ENCODE measurements around the gene CTDP1. TPM values are rescaled to one million over a fixed set of nuclear protein-coding genes. Genes with fewer than 3 reads are reported as not detected.

Gene CTDP1
- total and polyA plus RNA-seq, 2 experiments from 2014 or later = 20.4 to 20.6 TPM

DNA sequence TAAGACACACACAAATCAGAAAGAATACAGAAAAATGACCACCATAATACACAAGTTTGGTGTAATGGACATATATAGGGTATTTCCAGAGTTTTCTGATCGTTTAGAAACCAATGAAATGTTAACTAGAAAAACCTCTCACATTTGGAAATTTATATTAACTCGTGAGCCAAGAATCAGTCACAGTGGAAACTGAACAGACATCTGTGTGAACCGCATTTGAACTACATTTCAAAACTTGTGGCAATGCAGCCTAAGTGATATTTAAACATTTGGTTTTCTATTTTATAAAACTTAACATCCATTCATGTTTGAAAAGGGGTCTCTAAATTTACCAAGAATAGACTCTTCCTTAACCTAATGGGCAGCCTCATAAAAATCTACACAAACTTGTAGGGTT is 89.1 kb downstream of the CTDP1 start:
- H3K79me2 ChIP-seq = no peaks in the 10 kb centered on the region
- no peak overlapping the region for H2AFZ ChIP-seq
- H3K36me3 ChIP-seq (replicated peaks; ENCODE audit: insufficient read depth, low read depth) = no peaks in the 10 kb centered on the region
- no peak overlapping the region for H3K27ac ChIP-seq
- 69% methylated on average over 3 of the region's 3 CpGs for WGBS (ENCODE audit: low lambda C conversion rate, missing lambda C conversion rate)
- H3K4me2 ChIP-seq = no peak overlapping the region
- H3K9me2 ChIP-seq (replicated peaks; ENCODE audit: insufficient read depth) = no peaks in the 10 kb centered on the region
- no peak overlapping the region for H3K4me3 ChIP-seq
- no peaks in the 10 kb centered on the region for H3K9me3 ChIP-seq (ENCODE audit: low read depth)
- H4K20me1 ChIP-seq (ENCODE audit: insufficient read depth, poor library complexity, severe bottlenecking) = no peaks in the 10 kb centered on the region
- TF ChIP-seq, protein P1, sequence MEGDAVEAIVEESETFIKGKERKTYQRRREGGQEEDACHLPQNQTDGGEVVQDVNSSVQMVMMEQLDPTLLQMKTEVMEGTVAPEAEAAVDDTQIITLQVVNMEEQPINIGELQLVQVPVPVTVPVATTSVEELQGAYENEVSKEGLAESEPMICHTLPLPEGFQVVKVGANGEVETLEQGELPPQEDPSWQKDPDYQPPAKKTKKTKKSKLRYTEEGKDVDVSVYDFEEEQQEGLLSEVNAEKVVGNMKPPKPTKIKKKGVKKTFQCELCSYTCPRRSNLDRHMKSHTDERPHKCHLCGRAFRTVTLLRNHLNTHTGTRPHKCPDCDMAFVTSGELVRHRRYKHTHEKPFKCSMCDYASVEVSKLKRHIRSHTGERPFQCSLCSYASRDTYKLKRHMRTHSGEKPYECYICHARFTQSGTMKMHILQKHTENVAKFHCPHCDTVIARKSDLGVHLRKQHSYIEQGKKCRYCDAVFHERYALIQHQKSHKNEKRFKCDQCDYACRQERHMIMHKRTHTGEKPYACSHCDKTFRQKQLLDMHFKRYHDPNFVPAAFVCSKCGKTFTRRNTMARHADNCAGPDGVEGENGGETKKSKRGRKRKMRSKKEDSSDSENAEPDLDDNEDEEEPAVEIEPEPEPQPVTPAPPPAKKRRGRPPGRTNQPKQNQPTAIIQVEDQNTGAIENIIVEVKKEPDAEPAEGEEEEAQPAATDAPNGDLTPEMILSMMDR (IDR thresholded peaks at IDR 0.05; ENCODE audit: poor library complexity) = no peak
- no peak for TF ChIP-seq EZH2phosphoT487 (IDR thresholded peaks at IDR 0.05; ENCODE audit: low read depth, severe bottlenecking, unreplicated experiment)
- no peak for TF ChIP-seq EZH2 (IDR thresholded peaks at IDR 0.05; ENCODE audit: borderline replicate concordance)
- no peaks in the 10 kb centered on the region for H3K27me3 ChIP-seq
- DNase-seq (ENCODE audit: low spot score) = no peak
- no peaks in the 10 kb centered on the region for H3K4me1 ChIP-seq (ENCODE audit: insufficient read depth)

GRCh38 chr18:79769698-79770500 is 90.3 kb downstream of the CTDP1 start:
- Histone ChIP-seq H3K36me3 (replicated peaks; ENCODE audit: insufficient read depth, low read depth) (no peaks in the 10 kb centered on the region), H3K4me2 (no peak overlapping the region), H2AFZ (no peak overlapping the region), H3K4me3 (no peak overlapping the region), H4K20me1 (ENCODE audit: insufficient read depth, poor library complexity, severe bottlenecking) (no peaks in the 10 kb centered on the region), H3K27ac (no peak overlapping the region), H3K9me2 (replicated peaks; ENCODE audit: insufficient read depth) (no peaks in the 10 kb centered on the region), H3K4me1 (ENCODE audit: insufficient read depth) (no peaks in the 10 kb centered on the region), H3K27me3 (no peaks in the 10 kb centered on the region), H3K79me2 (no peaks in the 10 kb centered on the region), H3K9me3 (ENCODE audit: low read depth) (no peaks in the 10 kb centered on the region)
- WGBS (ENCODE audit: low lambda C conversion rate, missing lambda C conversion rate) = 93% methylated on average over 28 of the region's 31 CpGs
- DNase-seq (ENCODE audit: low spot score) = no peak
- TF ChIP-seq EZH2phosphoT487 (IDR thresholded peaks at IDR 0.05; ENCODE audit: low read depth, severe bottlenecking, unreplicated experiment) = no peak
- TF ChIP-seq EZH2 (IDR thresholded peaks at IDR 0.05; ENCODE audit: borderline replicate concordance) = no peak
- TF ChIP-seq, protein P1 (IDR thresholded peaks at IDR 0.05; ENCODE audit: poor library complexity) = no peak

DNA sequence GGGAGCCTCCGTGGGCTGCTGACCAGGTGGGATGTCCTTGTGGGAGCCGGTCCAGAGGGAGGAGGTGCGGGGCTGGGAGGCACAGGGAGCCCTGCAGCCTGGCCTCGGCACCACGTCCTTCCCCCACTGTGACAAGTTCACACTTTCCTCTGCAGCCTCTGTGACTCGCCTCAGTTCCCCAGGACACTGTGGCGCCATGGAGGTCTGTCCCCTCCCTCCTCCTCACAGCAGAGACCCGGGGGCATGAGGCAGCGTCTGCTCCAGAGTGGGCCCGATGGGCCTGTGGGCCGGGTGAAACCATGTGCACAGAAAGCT is 90.9 kb downstream of the CTDP1 start:
- H3K9me2 ChIP-seq (replicated peaks; ENCODE audit: insufficient read depth) = no peaks in the 10 kb centered on the region
- H3K27ac ChIP-seq = no peak overlapping the region
- H3K36me3 ChIP-seq (replicated peaks; ENCODE audit: insufficient read depth, low read depth) = no peaks in the 10 kb centered on the region
- H3K4me2 ChIP-seq = no peak overlapping the region
- no peaks in the 10 kb centered on the region for H4K20me1 ChIP-seq (ENCODE audit: insufficient read depth, poor library complexity, severe bottlenecking)
- TF ChIP-seq EZH2 (IDR thresholded peaks at IDR 0.05; ENCODE audit: borderline replicate concordance) = no peak
- TF ChIP-seq, protein P1 (IDR thresholded peaks at IDR 0.05; ENCODE audit: poor library complexity) = no peak
- TF ChIP-seq EZH2phosphoT487 (IDR thresholded peaks at IDR 0.05; ENCODE audit: low read depth, severe bottlenecking, unreplicated experiment) = no peak
- no peaks in the 10 kb centered on the region for H3K4me1 ChIP-seq (ENCODE audit: insufficient read depth)
- no peak overlapping the region for H2AFZ ChIP-seq
- H3K4me3 ChIP-seq = no peak overlapping the region
- no peaks in the 10 kb centered on the region for H3K9me3 ChIP-seq (ENCODE audit: low read depth)
- no peak for DNase-seq (ENCODE audit: low spot score)
- no peaks in the 10 kb centered on the region for H3K27me3 ChIP-seq
- no peaks in the 10 kb centered on the region for H3K79me2 ChIP-seq
- 77% methylated on average over 6 of the region's 11 CpGs for WGBS (ENCODE audit: low lambda C conversion rate, missing lambda C conversion rate)

All from hepatocyte (in vitro differentiated cells).